Suppressor macrophage treated with lipopolysaccharide for 1 hour (primary cell): ENCODE measurements around the gene STXBP1.
"Not testable (repeated sequence)": the region's sequence is repeated elsewhere in the genome, so short reads cannot be mapped to it uniquely, and the experiment has no call there.

Experiments
- DNase-seq, 3 donors: peaks; one replicate each; pipeline ENCODE4 v3.0.0-alpha.2; 2020 to 2022

STXBP1 gene

GRCh38 chr9:127611899-127612790, at the start of gene STXBP1:
Gene STXBP1 (plus strand): TSS chr9:127612277. CDS start chr9:127612404, 127 bp downstream.
- DNase-seq = peak; percentile 82 to 95 (median 92)

DNA sequence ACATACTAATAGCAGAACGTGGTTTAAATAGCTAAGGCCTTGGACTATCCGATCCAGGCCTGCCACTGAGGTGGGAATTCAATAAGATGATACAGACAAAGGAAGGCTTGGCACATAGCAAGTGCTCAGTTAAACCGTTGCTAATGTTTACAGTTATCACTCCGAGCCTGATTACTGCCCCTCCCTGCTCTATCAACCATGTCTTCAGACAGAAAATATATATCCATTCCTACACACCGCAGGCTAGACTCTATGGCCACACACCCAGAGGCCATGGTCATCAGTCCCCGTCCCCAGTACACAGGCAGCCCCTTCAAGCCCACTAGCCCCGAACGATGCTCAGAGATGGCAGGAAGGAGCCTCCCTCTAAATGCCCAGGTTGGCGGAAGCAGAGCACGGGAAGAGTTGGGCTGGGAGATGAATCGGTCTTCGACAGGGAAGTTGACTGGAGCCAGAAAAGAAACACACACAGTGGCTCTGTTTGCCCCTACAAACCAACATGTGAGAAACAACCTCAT, 49.7 kb upstream of the STXBP1 start:
- peak in 1 of 3 donors; percentile 29 for DNase-seq

GRCh38 chr9:127562841-127563401, 49.2 kb upstream of the STXBP1 start:
- peak; percentile 71 to 83 (median 79) for DNase-seq

GRCh38 chr9:127563579-127563978, 48.5 kb upstream of the STXBP1 start:
- DNase-seq = no peak

- no peak for DNase-seq
These were observed 46.8 kb upstream of the STXBP1 start for GRCh38 chr9:127565231-127565630.

DNA sequence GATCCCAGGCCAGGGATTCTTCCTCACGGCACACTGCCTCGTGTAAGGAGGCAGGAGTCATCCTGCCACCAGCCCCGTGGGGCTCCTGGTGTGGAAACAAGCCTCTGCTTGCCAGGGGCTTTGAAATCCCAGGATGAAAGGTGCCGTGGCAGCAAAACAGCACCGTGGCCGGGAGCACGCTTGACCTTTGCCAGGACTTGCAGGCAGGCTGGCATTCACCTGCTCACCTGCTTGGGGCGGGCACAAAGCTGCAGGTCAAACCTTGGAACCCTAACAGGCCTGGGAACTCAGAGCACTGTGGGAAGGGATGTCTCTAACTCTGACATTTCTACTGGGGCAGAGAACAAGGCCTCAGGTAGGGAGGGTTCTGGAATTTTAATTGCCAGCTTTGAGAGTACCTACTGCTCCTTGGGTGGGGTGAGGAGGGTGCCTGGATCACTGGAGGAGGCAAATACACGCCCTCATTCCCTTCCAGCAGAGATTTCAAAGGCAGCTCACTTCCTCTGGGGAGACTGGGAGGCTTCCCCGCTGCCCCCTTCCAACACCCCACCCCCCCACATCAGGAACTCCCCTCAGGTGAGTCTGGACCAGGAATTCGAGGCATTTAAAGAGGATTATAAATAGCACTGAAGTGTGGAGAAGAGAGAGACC, 45.6 kb upstream of the STXBP1 start:
- no peak for DNase-seq

DNA sequence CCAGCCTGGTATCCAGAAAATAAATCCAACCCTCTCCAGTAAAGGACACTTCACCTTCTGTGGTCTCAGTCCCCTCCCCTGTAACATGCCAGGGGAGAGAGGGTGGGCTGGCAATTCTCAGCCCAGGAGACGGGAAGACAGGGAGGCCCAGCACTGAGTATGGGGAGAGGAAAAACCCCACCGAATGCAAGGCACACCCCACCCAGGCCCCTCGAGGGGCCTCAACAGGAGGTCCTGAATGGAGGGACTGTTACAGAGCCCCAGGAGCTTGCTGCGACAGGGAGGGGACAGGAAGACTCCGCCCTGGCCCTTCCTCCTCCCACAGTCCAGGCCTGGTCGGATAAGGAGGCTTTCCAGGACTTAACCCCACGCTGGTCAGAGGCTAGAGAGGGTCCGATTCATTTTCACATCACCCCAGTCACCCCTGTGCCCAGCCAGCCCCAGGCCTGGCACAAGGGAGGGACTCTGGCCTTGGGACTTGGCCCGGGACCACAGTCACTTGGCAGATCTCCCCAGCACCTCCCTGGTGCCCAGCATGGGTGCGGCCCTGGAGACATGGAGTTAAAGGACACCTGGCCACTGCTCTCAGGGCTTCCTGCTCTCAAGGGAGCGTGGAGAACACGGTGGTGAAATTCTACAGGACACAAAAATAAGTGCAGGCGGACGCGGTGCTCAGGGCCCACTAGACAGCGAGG, 44.9 kb upstream of the STXBP1 start:
- peak; percentile 49 to 74 (median 53) for DNase-seq

DNA sequence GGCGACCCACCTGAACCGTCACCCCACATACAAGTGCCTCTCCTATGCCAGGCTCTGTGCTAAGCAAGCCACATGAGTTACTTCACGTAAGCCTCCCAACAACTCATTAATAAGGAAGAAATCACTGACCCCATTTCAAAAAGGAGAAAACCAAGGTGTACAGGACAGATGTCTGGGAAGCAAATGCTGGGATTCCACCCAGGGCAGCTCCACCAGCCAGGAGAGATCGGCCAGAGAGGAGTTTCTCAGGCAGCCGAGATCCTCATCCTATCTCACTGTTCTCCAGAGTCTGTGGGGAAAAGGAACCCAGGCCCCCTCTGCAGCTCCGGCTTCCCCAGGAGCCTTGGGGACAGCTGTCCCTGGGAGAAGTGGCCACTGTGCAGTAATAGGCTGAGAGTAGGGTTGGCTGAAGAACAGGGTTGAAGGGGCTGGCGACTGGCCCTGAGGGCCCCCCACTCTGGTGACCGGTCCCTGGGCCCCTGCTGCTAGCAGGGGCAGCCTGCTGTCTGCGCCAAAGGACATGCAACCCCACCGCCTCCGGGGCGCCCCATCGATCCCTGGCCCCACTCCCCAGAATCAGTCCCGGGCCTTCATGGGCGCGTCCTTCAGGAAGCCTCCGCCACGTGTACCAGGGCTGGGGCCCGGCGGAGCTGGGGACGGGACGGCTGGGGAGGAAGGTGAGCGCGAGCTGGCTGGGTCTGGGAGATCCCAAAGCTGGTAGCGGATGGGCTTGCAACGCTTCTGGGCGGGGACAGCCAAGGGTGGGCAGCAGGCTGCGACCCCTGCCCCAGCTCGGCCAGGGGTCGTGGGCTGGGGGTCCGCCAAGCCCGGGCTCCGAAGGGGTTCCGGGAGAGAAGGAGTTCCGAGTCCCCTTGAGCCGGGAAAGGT, 44.1 kb upstream of the STXBP1 start:
- DNase-seq = peak in 1 of 3 donors; percentile 68

- DNase-seq = no peak
These were observed 43.5 kb upstream of the STXBP1 start for GRCh38 chr9:127568618-127568970.

- DNase-seq = peak; percentile 85 to 97 (median 94)
These were observed 42.8 kb upstream of the STXBP1 start for GRCh38 chr9:127568971-127569885.

DNA sequence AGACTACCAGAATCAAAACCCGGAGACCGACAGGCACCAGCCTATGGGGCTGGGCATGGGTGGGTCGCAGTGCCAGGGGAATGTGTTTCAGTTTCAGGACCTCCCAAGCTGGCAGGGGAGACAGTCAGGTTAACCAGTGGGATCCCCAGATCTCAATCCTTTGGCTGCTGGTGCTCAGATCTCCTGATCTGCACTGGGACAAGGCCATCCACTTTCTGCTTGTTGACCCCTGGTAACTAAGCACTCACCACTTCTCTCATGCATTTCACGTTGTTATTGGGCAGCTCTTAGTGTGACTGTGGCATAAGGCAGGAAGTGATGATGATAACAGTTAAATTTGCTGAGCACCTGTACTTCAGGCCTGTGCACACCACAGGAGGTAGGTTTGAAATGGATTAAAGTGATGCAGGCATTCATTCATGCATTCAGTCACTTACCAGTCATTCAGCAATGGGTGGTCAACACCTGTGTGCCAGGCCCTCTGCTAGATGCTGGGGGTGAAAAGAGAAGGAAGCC, 42.1 kb upstream of the STXBP1 start:
- DNase-seq = no peak

GRCh38 chr9:127570533-127571111, 41.5 kb upstream of the STXBP1 start:
- peak; percentile 48 to 55 (median 50) for DNase-seq

GRCh38 chr9:127571971-127572370, 40.1 kb upstream of the STXBP1 start:
- no peak for DNase-seq

DNA sequence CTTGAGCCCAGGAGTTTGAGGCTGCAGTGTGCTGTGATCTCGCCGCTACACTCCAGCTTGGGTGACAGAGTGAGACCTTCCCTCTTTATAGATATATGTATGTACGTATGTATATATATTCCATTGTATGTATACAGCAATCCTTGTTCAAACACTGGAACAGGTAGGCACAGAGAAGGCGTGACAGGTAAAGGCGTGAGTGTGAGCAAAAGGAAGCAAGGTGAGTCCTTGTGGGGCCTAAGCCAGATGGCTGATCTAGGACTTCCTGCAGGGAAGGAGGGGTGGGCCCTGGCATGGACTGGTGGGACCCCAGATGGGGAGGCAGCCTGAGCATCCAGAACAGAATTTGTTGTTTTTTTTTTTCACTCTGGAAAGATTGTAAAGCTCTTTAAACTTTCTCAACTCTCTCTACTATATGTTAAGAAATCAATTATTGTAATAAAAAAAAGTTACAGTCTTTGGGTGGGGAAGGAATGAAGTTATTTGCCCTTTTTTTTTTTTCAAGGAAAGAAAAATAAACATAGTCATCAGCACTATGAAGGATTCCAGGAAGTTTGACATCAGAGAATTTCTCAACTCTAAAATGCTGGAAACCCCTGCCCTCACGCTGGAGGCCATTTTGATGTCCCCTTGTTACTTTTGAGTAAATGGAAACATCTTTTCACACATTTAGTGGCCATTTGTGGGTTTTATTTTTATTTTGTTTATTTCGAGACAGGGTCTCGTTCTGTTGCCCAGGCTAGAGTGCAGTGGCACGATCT, 38.9 kb upstream of the STXBP1 start:
- DNase-seq = peak; percentile 82 to 94 (median 91)

DNA sequence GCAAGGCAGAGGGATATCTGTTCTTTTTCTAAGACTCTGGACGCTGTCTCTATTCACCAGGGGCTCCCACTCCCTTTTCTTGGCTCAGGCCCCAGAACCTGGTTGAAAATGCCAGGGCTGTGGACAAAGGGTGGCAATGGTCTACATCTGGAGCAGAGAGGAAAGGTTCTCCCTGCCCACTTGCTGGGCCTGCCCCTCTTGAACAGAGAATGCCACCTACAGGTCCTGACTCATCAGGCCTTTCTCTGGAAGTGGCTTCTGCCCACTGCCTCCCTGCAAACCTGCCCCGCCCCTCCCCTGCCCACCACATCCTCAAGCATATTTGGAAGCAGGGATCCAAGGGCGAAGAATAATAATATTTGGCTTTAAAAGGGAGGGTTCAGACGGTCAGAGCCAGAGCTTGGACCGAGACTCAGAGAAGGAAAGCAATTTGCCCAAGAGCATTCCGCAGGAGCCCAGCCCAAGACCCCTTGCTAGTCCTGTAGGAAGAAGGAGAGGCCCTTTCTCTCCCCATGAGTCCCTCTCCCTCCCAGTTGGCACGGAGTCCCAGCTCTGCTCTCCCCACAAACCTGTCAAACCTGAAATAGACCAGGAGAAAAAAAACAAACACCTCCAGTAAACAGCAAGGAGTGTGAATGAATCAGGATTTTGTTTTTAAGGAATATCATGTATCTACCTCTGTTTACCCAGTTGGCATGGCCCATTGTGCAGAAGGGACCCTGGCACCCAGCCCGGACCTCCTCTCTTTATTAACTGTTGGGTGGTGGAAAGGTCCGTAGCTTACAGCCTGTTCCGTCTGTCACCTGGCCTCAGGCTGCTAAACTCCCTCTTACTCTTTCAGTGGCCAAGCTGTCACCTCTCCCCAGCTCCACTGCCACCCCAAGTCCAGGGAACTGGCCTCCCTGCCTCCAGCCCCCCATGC, 37.7 kb upstream of the STXBP1 start:
- peak; percentile 91 to 93 (median 92) for DNase-seq

DNA sequence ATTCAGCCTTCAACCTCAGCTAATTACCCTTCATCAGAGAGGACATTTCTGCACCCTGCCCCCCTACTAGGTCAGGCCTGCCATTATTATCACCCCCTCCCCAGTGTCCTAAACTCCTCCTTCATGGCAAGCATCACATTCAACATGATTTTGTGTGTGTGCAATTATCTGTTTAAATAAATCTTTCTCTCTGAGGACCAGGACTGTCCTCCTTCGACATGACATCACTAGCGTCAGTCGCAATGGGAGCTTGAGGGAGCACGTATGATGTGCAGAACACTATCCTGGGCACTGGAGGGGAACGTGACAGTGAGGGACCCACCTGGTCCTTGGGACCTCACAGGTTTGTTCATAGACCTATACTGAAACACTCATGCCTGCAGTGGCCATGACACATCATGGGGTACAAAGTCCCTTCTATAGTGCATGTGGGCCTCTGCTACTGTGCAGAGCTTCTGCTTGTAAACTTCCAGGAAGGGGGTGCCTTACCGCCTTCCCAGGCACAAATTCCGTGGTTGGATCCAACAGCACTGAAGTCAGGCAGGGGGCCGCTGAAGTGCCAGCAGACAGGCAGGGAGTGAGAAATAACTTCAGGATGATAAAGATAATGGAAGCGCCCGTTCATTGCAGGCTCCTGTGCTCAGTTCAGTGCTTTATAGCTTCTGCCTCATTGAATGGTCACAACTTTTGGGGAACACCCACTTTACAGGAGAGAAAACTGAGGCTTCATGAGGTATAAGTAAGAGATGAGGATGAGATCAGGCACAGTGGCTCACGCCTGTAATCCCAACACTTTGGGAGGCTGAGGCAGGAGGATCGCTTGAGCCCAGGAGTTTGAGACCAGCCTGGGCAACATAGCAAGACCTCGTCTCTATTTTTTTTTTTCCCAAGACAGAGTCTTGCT, 36.0 kb upstream of the STXBP1 start:
- no peak for DNase-seq

GRCh38 chr9:127577194-127577593, 34.9 kb upstream of the STXBP1 start:
- DNase-seq = not testable (repeated sequence)
